Stimulated activated CD4-positive, alpha-beta T cell treated with anti-CD3 and anti-CD28 coated beads, Interleukin-12 subunit alpha, Interleukin-12 subunit beta, amount 100 ng/mL, for 4 hours (primary cell): Measurements from ENCODE around the gene HTR2B.
"Not testable (repeated sequence)": the region's sequence is repeated elsewhere in the genome, so short reads cannot be mapped to it uniquely, and the experiment has no call there.

ENCODE experiments used
- DNase-seq: peaks from one replicate; pipeline ENCODE4 v3.0.0-alpha.2; 2020

The HTR2B gene

DNA sequence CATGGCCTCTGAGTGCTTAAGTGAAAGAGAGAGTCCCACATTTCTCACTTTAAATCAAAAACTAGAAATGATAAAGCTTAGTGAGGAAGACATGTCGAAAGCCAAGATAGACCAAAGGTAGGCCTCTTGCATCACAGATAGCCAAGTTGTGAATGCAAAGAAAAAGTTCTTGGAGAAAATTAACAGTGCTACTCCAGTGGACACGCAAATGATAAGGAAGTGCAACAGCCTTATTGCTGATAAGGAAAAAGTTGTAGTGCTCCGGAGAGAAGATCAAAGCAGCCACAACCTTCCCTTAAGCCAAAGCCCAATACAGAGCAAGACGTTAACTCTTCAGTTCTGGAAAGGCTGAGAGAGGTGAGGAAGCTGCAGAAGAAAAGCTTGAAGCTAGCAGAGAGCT, 36.1 kb downstream of the HTR2B start:
- no peak for DNase-seq

DNA sequence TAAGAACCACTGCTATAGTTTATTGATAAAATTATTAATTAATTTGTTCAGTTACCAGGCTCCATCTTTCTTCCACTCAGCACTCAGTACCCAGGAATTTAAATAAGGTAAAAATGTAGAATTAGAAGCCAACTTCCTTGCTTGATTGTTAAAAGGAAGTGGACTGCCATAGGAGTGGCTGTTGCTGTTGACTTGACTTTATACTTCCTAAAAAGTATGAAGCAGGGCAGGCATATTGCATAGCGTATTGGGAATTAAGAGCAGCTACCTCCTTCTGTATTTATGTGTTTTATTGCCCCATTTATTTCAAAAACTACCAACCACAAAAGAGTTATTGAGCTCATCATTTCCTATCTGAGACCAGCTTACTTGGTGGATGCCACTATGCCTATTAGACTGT, 40.3 kb downstream of the HTR2B start:
- no peak for DNase-seq

DNA sequence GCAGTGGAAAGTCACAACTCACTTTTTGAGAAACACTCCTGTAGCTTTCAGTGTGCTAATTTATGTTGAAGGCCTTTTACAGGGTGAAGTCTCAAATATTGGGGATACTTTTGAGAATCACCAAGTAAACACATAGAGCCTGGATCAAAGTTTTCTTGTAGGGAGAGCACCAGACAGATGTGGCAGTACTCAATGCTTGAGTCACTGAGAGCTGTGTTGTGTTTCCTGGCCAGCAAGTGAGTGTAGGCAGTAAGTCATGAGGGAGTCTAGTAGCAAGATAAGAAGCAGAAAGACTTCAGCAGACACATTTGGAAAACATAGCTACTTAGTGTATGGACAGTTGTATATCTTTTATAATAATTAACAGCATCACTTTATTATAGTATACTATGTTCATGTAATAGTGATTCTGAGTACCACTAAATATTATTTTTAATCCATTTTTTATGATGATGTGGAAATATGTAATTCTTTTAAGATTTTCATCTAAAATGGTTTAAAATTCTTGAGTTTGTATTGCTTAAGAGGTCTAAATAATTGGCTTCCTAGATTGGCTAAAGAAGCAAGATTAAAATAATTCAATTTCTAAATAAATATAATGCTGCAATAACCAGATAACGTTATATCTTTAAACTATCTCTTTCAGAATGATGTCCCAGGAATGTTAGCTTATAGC, 55.3 kb downstream of the HTR2B start:
- no peak for DNase-seq

DNA sequence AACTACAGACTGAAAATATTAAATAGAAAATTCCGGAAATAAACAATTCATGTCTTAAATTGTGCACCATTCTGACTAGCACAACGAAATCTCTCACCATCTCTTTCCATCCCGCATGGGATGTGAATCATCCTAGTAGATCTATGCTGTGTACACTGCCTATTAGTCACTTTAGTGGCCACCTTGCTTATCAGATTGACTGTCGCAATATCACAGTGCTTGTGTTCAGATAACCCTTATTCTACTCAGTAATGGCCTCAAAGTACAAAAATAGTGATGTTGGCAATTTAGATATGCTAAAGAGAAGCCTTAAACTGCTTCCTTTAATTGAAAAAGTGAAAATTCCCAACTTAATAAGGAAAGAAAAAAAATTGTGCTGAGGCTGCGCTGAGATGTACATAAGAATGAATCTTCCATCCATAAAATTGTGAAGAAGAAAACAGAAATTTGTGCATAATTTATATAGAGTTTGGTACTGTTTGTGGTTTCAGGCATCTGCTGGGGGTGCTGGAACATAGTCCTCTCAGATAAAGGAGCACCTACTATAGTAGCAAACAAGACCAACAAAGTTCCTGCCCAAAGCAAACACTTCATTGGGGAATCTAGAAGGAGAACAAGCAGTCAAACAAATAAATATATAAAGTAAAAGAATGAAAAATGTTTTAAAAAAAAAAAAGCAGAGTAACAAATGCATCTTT, 56.2 kb downstream of the HTR2B start:
- DNase-seq: no peak

DNA sequence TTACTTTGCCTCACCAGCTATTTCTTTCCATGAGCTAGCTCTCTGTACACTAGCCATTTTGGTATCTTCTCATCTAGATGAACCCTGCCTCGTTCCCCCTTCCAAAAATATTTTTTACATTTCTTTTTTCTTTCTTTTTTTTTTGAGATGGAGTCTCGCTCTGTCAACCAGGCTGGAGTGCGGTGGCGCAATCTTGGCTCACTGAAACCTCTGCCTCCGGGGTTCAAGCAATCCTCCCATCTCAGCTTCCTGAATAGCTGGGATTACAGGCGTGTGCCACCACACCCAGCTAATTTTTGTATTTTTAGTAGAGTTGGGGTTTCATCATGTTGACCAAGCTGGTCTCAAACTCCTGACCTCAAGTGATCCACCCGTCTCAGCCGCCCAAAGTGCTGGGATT, 57.3 kb downstream of the HTR2B start:
- DNase-seq: not testable (repeated sequence)

DNA sequence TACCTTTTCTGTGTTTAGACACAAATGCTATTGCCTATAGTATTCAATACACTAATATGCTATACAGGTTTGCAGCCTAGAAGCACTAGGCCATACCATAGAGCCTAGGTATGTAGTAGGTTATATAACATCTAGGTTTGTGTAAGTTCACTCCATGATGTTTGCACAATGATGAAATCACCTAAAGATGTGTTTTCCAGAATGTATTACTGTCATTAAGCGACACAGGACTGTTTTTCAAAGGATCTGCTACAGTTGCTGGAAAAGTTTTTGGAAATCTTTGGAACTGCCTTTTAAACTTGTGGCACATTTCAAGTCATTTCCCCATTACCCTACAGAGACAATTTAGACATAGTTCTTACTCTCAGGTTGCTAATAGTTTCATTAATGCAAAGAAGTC, 58.9 kb downstream of the HTR2B start:
- no peak for DNase-seq

DNA sequence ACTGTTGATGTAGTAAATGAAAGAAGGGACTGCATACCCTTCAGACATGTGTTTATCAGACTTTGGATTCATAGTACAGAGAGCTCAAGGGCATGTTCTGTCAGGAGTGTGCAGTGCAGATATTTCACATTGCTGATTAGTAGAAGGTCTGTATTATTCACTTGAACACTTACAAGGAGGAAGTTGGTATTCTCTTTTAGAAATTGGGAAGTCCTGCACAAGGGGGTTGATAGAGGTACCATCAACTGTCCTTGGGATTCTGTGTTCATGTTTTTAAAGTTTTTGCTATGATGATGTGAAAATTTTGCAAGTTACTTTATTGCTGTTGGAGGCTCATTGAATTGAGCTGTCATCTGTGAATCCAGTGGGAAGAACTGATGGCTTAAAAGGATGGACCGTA, 61.5 kb downstream of the HTR2B start:
- no peak for DNase-seq

DNA sequence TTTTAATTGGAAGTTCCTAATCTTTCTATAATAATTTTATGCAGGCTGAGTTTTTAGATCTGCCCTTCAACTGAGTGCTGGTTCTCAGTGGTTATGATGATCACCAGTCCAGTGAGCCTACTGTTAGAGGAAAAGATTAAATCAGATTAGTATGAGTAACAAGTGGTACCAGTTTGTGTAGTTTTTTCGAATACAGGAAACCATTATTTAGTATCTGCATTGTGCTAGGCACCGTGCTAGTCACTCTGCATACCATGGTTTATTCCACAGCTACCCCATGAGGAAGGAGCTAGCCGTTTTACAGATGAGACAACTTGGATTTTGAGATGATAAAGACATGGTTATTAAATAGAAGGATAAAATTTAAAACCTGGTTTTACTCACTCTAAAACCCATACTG, 62.1 kb downstream of the HTR2B start:
- no peak for DNase-seq

DNA sequence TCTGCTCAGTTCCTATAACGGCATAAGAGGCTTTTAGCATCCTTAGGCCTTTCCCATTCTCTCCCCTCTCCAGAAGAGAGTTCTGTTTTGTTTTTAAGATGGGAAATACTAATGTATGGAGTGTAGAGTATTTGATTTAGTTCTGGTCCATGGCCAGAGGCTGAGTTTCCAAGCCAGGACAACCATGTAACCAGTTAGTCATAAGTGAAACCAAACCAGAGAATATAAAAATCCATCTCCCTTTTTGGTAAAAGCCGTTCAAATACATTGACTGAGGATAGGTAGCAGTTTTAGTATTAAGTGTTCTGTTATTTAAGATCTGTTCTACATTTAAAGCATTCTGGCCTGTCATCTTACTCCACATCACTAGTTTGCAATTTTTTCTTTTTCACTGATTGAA, 65.1 kb downstream of the HTR2B start:
- no peak for DNase-seq

DNA sequence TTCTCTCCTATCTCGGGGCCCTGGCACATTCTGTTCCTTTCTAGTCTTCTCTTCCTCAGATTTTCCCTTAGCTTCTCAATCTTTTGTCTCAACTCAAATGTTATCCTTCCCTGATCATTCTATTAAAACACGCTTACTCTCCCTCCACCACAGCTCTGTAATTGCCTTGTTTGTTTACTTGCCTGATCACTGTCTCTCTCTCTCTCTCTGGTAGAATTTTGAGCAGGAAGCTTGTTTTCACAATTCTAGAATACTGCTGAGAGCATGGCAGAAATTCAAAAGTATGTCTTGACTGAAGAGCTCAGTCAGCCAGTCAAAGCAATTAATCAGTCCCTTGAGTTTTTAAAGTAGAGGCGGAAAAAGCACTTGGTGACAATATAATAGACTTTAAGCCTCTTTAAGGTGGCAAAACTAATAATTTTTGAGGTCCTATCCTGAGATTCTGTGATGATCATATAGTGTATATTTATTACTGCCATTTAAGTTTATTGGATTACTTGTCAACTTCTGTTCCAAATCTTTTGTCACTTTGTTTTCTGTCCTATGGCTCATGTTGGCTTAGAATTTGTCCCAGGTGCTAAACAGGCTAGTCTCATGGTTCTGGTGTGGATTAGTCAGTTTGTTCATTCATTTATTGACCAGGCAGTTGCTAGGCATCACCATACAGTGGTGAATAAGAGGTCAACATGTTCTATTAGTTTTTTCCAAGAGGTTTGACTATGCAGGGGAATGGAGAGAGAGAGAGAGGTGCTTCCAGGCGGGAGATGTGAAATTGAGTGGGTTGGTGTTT, 65.9 kb downstream of the HTR2B start:
- DNase-seq: no peak
